Measurements from ENCODE around the gene MYO5B.

MYO5B gene

DNA sequence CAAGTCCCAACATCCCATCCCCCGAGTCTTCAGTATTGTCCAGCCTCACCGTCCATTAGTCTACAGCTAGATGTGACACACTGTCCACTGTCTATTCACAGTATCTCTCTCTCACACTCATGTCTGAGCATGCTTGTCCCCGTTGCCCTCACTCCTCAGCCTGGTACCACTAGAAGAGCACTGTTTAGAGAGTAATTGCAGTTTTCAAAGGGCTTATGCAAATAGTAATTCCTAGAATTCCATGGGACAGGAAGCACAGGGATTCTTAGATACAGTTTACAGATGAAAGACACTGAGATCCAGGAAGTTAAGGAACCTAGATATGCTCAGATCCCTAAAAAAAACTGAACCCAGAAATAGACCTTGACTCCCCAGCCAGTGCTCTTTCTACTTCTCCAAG lies 125.5 kb downstream of the MYO5B start:
- H3K4me1 ChIP-seq (ENCODE audit: control extremely low read depth in 1 of 4, control insufficient read depth in 4 of 4, insufficient read depth in 4 of 4, low read length in 3 of 4): no peaks in the 10 kb centered on the region
- no peaks in the 10 kb centered on the region for H3K36me3 ChIP-seq (ENCODE audit: control insufficient read depth in 4 of 4, insufficient read depth in 4 of 4, low read length in 3 of 4)
- H3K4me3 ChIP-seq (ENCODE audit: control insufficient read depth in 1 of 7, extremely low read depth in 1 of 7, insufficient read depth in 4 of 7, low read depth in 2 of 7, low read length in 6 of 7): no peak overlapping the region
- 100% methylated on average over 3 of the region's 3 CpGs for WGBS (ENCODE audit: insufficient coverage)
- no peak overlapping the region for H3K27ac ChIP-seq (ENCODE audit: insufficient read depth in 1 of 2, low read depth in 1 of 2, low read length in 2 of 2, poor library complexity in 1 of 2, severe bottlenecking in 2 of 2)
- POLR2A ChIA-PET: no interaction called here
- peaks cover 0 to 3% (median 2%) of the 10 kb centered on the region in 5 experiments for H3K27me3 ChIP-seq (replicated peaks in 2 of 5; ENCODE audit: control insufficient read depth in 4 of 5, insufficient read depth in 5 of 5, low read length in 4 of 5)
- H3K9me3 ChIP-seq (ENCODE audit: control extremely low read depth in 1 of 5, control insufficient read depth in 4 of 5, insufficient read depth in 2 of 5, low read depth in 1 of 5, low read length in 4 of 5): no peaks in the 10 kb centered on the region
- CTCF ChIA-PET: no interaction called here
- no peak for DNase-seq

DNA sequence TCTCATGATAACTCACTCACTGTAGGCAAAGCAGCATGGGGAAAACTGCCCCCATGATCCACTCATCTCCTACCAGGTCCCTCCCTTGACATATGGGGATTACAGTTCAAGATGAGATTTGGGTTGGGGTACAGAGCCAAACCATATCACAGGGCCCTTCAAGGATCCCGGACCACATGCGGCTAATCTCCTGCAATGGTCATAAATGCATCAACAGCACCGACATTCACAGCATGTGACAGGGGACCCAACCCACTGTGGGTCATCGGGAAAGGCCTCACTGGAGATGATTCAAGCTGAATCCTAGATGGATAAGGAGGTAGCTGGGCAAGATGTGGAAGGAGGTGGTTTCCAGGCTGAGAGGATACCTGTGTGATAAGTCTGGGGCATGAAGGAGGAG lies 129.4 kb downstream of the MYO5B start:
- Histone ChIP-seq H3K36me3 (ENCODE audit: control insufficient read depth in 4 of 4, insufficient read depth in 4 of 4, low read length in 3 of 4) (no peaks in the 10 kb centered on the region), H3K4me1 (ENCODE audit: control extremely low read depth in 1 of 4, control insufficient read depth in 4 of 4, insufficient read depth in 4 of 4, low read length in 3 of 4) (no peaks in the 10 kb centered on the region), H3K4me3 (ENCODE audit: control insufficient read depth in 1 of 7, extremely low read depth in 1 of 7, insufficient read depth in 4 of 7, low read depth in 2 of 7, low read length in 6 of 7) (no peak overlapping the region), H3K9me3 (ENCODE audit: control extremely low read depth in 1 of 5, control insufficient read depth in 4 of 5, insufficient read depth in 2 of 5, low read depth in 1 of 5, low read length in 4 of 5) (no peaks in the 10 kb centered on the region), H3K27ac (ENCODE audit: insufficient read depth in 1 of 2, low read depth in 1 of 2, low read length in 2 of 2, poor library complexity in 1 of 2, severe bottlenecking in 2 of 2) (no peak overlapping the region), H3K27me3 (replicated peaks in 2 of 5; ENCODE audit: control insufficient read depth in 4 of 5, insufficient read depth in 5 of 5, low read length in 4 of 5) (peaks cover 0 to 2% (median 0%) of the 10 kb centered on the region in 5 experiments)
- no peak for DNase-seq
- ChIA-PET POLR2A (no interaction called here), CTCF (no interaction called here)
- 90% methylated on average over 3 of the region's 4 CpGs for WGBS (ENCODE audit: insufficient coverage)

DNA sequence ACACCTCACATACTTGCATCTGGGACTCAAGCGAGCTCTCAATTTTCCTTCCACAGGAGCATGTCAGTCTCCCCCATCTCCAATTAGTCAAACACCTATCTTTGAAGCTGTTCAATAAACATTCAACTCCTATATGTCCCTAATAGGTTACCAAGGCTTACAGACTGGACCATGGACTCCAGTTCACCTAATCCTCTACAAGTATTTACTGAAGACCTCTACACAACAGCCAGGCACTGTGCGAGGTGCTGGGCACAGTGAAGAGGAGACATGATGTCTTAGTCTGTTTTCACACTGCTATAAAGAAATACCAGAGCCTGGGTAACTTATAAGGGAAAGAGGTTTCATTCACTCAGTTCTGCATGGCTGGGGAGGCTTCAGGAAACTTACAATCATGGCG lies 129.9 kb downstream of the MYO5B start:
- no peak overlapping the region for H3K27ac ChIP-seq (ENCODE audit: insufficient read depth in 1 of 2, low read depth in 1 of 2, low read length in 2 of 2, poor library complexity in 1 of 2, severe bottlenecking in 2 of 2)
- ChIA-PET CTCF (no interaction called here), POLR2A (no interaction called here)
- no peak overlapping the region for H3K4me3 ChIP-seq (ENCODE audit: control insufficient read depth in 1 of 7, extremely low read depth in 1 of 7, insufficient read depth in 4 of 7, low read depth in 2 of 7, low read length in 6 of 7)
- peaks cover 0 to 2% (median 0%) of the 10 kb centered on the region in 5 experiments for H3K27me3 ChIP-seq (replicated peaks in 2 of 5; ENCODE audit: control insufficient read depth in 4 of 5, insufficient read depth in 5 of 5, low read length in 4 of 5)
- 100% methylated on average over 1 of the region's 3 CpGs for WGBS (ENCODE audit: insufficient coverage)
- H3K4me1 ChIP-seq (ENCODE audit: control extremely low read depth in 1 of 4, control insufficient read depth in 4 of 4, insufficient read depth in 4 of 4, low read length in 3 of 4): no peaks in the 10 kb centered on the region
- no peaks in the 10 kb centered on the region for H3K36me3 ChIP-seq (ENCODE audit: control insufficient read depth in 4 of 4, insufficient read depth in 4 of 4, low read length in 3 of 4)
- DNase-seq: no peak
- H3K9me3 ChIP-seq (ENCODE audit: control extremely low read depth in 1 of 5, control insufficient read depth in 4 of 5, insufficient read depth in 2 of 5, low read depth in 1 of 5, low read length in 4 of 5): no peaks in the 10 kb centered on the region

DNA sequence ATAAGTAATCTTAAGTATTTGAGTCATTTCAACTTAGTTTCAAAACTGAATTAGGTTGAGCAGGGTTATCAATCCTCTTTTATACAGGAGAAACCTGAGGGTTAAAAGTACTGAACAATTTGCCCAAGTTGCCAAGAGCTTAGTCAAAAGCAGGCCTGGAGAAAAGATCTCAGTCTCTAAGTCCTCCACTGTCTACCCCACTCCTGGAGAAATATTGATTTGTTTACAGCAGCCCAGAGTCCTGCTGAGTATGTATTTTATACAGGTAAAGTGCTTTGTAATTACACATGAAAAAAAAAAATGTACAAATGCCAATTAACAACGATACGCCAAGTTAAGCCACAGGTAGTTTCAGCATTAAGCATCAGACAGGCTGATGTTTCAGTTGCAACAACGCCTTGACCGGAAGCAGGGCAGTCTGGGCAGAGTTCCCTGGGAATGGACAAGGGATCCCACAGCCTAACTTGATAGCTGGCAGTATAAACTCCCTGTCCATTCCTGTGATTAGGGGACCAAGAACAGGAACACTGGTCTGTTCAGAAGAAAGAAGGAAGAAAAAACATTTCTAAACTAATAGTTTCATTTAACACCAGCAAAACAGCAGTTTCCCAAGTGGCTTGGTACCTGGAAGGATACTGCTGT lies 132.9 kb downstream of the MYO5B start:
- H3K4me3 ChIP-seq (ENCODE audit: control insufficient read depth in 1 of 7, extremely low read depth in 1 of 7, insufficient read depth in 4 of 7, low read depth in 2 of 7, low read length in 6 of 7): no peak overlapping the region
- ChIA-PET POLR2A (no interaction called here), CTCF (no interaction called here)
- no peaks in the 10 kb centered on the region for H3K4me1 ChIP-seq (ENCODE audit: control extremely low read depth in 1 of 4, control insufficient read depth in 4 of 4, insufficient read depth in 4 of 4, low read length in 3 of 4)
- DNase-seq: no peak
- H3K27me3 ChIP-seq (replicated peaks in 2 of 5; ENCODE audit: control insufficient read depth in 4 of 5, insufficient read depth in 5 of 5, low read length in 4 of 5): peaks cover 0 to 4% (median 0%) of the 10 kb centered on the region in 5 experiments
- no peaks in the 10 kb centered on the region for H3K9me3 ChIP-seq (ENCODE audit: control extremely low read depth in 1 of 5, control insufficient read depth in 4 of 5, insufficient read depth in 2 of 5, low read depth in 1 of 5, low read length in 4 of 5)
- 95% methylated on average over 3 of the region's 4 CpGs for WGBS (ENCODE audit: insufficient coverage)
- no peaks in the 10 kb centered on the region for H3K36me3 ChIP-seq (ENCODE audit: control insufficient read depth in 4 of 4, insufficient read depth in 4 of 4, low read length in 3 of 4)
- H3K27ac ChIP-seq (ENCODE audit: insufficient read depth in 1 of 2, low read depth in 1 of 2, low read length in 2 of 2, poor library complexity in 1 of 2, severe bottlenecking in 2 of 2): no peak overlapping the region

DNA sequence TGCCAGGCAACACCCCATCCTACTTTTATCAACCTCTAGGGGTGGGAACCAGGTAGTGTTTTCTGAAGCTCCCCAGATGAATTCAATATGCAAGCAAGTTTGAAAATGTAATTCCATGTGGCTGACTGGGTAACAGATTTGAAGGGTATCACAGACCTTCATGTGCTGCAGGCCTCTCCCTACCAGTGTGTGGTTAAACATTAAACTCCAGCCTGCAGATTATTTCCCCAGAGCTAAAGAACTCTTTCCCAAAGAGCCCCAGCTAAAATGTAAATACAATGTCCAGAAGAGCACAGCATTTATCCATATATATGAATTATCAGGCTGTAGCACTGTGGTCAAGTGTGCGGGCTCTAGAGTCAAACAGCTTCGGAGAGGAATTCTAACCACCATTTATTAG lies 134.1 kb downstream of the MYO5B start:
- no peak for DNase-seq
- ChIA-PET CTCF (no interaction called here), POLR2A (no interaction called here)
- no peak overlapping the region for H3K4me3 ChIP-seq (ENCODE audit: control insufficient read depth in 1 of 7, extremely low read depth in 1 of 7, insufficient read depth in 4 of 7, low read depth in 2 of 7, low read length in 6 of 7)
- peaks cover 0 to 4% (median 0%) of the 10 kb centered on the region in 5 experiments for H3K27me3 ChIP-seq (replicated peaks in 2 of 5; ENCODE audit: control insufficient read depth in 4 of 5, insufficient read depth in 5 of 5, low read length in 4 of 5)
- H3K27ac ChIP-seq (ENCODE audit: insufficient read depth in 1 of 2, low read depth in 1 of 2, low read length in 2 of 2, poor library complexity in 1 of 2, severe bottlenecking in 2 of 2): no peak overlapping the region
- no peaks in the 10 kb centered on the region for H3K9me3 ChIP-seq (ENCODE audit: control extremely low read depth in 1 of 5, control insufficient read depth in 4 of 5, insufficient read depth in 2 of 5, low read depth in 1 of 5, low read length in 4 of 5)
- H3K36me3 ChIP-seq (ENCODE audit: control insufficient read depth in 4 of 4, insufficient read depth in 4 of 4, low read length in 3 of 4): no peaks in the 10 kb centered on the region
- WGBS (ENCODE audit: insufficient coverage): 100% methylated on average over 2 of the region's 2 CpGs
- no peaks in the 10 kb centered on the region for H3K4me1 ChIP-seq (ENCODE audit: control extremely low read depth in 1 of 4, control insufficient read depth in 4 of 4, insufficient read depth in 4 of 4, low read length in 3 of 4)

DNA sequence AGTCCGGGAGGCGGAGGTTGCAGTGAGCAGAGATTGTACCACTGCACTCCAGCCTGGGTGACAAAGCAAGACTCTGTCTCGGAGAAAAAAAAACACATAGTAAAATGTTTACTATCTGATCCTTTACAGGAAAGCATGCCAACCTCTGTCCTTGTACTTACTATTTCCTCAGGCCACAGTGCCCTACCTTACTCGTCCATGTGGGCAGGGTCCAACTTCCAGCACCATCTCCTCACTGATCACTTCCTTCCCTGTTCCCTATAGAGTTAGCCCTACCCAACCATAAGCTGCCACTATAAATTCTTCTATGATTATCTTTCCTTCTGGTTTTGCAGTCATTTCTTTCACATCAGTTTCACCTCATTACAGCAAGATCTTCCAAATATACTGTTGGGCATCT lies 136.2 kb downstream of the MYO5B start:
- WGBS (ENCODE audit: insufficient coverage): 82% methylated on average over 4 of the region's 4 CpGs

DNA sequence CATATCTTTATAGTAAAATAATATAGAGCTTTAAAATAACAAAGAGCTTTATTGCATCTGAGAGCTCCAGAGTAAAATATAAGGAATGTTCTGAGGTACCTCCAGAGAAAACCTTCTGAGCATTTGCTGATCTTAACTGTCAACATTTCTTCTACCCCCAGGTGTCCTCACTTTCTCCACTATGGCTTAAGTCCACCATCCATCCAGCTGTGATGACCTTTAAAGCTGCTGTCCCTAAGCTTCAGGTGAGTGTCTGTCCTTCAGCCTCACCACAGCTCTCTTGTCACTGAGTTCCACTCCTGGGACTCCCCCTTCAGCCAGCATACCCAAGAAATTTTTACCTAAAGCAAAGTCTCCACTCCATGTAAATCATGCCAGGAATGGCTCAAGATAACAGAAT lies 137.9 kb downstream of the MYO5B start:
- CTCF ChIA-PET: no interaction called here
- H3K4me1 ChIP-seq (ENCODE audit: control extremely low read depth in 1 of 4, control insufficient read depth in 4 of 4, insufficient read depth in 4 of 4, low read length in 3 of 4): no peaks in the 10 kb centered on the region
- no peak for DNase-seq
- H3K27me3 ChIP-seq (replicated peaks in 2 of 5; ENCODE audit: control insufficient read depth in 4 of 5, insufficient read depth in 5 of 5, low read length in 4 of 5): peaks cover 0 to 2% (median 2%) of the 10 kb centered on the region in 5 experiments
- no peak overlapping the region for H3K4me3 ChIP-seq (ENCODE audit: control insufficient read depth in 1 of 7, extremely low read depth in 1 of 7, insufficient read depth in 4 of 7, low read depth in 2 of 7, low read length in 6 of 7)
- no peak overlapping the region for H3K27ac ChIP-seq (ENCODE audit: insufficient read depth in 1 of 2, low read depth in 1 of 2, low read length in 2 of 2, poor library complexity in 1 of 2, severe bottlenecking in 2 of 2)
- POLR2A ChIA-PET: no interaction called here
- H3K36me3 ChIP-seq (ENCODE audit: control insufficient read depth in 4 of 4, insufficient read depth in 4 of 4, low read length in 3 of 4): no peaks in the 10 kb centered on the region
- H3K9me3 ChIP-seq (ENCODE audit: control extremely low read depth in 1 of 5, control insufficient read depth in 4 of 5, insufficient read depth in 2 of 5, low read depth in 1 of 5, low read length in 4 of 5): no peaks in the 10 kb centered on the region

More for the DNA sequence above, 136.2 kb downstream of the MYO5B start:
- ChIA-PET CTCF (no interaction called here), POLR2A (no interaction called here)
- H3K27me3 ChIP-seq (replicated peaks in 2 of 5; ENCODE audit: control insufficient read depth in 4 of 5, insufficient read depth in 5 of 5, low read length in 4 of 5): peaks cover 0 to 2% (median 0%) of the 10 kb centered on the region in 5 experiments
- H3K4me3 ChIP-seq (ENCODE audit: control insufficient read depth in 1 of 7, extremely low read depth in 1 of 7, insufficient read depth in 4 of 7, low read depth in 2 of 7, low read length in 6 of 7): no peak overlapping the region
- no peaks in the 10 kb centered on the region for H3K4me1 ChIP-seq (ENCODE audit: control extremely low read depth in 1 of 4, control insufficient read depth in 4 of 4, insufficient read depth in 4 of 4, low read length in 3 of 4)
- H3K9me3 ChIP-seq (ENCODE audit: control extremely low read depth in 1 of 5, control insufficient read depth in 4 of 5, insufficient read depth in 2 of 5, low read depth in 1 of 5, low read length in 4 of 5): no peaks in the 10 kb centered on the region
- DNase-seq: no peak
- no peak overlapping the region for H3K27ac ChIP-seq (ENCODE audit: insufficient read depth in 1 of 2, low read depth in 1 of 2, low read length in 2 of 2, poor library complexity in 1 of 2, severe bottlenecking in 2 of 2)
- no peaks in the 10 kb centered on the region for H3K36me3 ChIP-seq (ENCODE audit: control insufficient read depth in 4 of 4, insufficient read depth in 4 of 4, low read length in 3 of 4)
